ENCODE results near the gene ADSL.

ADSL gene

GRCh38 chr22:40412441-40412840 lies 66.1 kb downstream of the ADSL start:
- TF ChIP-seq CTCF (IDR thresholded peaks at IDR 0.05; ENCODE audit: low read depth, low read length) = no peak
- H3K4me3 ChIP-seq (ENCODE audit: low read depth, low read length) = no peak overlapping the region

- no peak overlapping the region for H3K4me3 ChIP-seq (ENCODE audit: low read depth, low read length)
- no peak for TF ChIP-seq CTCF (IDR thresholded peaks at IDR 0.05; ENCODE audit: low read depth, low read length)
These were observed 67.6 kb downstream of the ADSL start for GRCh38 chr22:40413873-40414272.

DNA sequence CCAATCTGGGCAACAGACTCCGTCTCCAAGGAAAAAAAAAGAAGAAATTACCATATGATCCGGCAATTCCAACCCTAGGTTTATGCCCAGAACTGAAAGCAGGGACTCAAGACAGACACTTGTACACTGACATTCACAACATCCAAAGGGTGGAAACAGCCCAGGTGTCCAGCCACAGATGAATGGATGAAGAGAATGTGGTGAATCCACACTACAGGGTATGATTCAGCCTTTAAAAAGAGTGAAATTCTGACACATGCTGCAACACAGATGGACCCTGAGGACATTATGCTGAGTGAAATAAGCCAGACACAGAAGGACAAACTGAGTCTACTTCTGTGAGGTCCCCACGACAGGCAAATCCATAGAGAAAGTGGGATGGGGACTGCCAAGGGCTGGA lies 68.0 kb downstream of the ADSL start:
- H3K4me3 ChIP-seq (ENCODE audit: low read depth, low read length) = no peak overlapping the region
- no peak for TF ChIP-seq CTCF (IDR thresholded peaks at IDR 0.05; ENCODE audit: low read depth, low read length)

GRCh38 chr22:40414838-40415505 lies 68.7 kb downstream of the ADSL start:
- no peak for TF ChIP-seq CTCF (IDR thresholded peaks at IDR 0.05; ENCODE audit: low read depth, low read length)
- H3K4me3 ChIP-seq (ENCODE audit: low read depth, low read length) = no peak overlapping the region

- no peak overlapping the region for H3K4me3 ChIP-seq (ENCODE audit: low read depth, low read length)
- TF ChIP-seq CTCF (IDR thresholded peaks at IDR 0.05; ENCODE audit: low read depth, low read length) = no peak
These were observed 69.4 kb downstream of the ADSL start for GRCh38 chr22:40415531-40416266.

GRCh38 chr22:40416267-40416570 lies 69.9 kb downstream of the ADSL start:
- TF ChIP-seq CTCF (IDR thresholded peaks at IDR 0.05; ENCODE audit: low read depth, low read length) = no peak
- no peak overlapping the region for H3K4me3 ChIP-seq (ENCODE audit: low read depth, low read length)

GRCh38 chr22:40416636-40417035 lies 70.3 kb downstream of the ADSL start:
- H3K4me3 ChIP-seq (ENCODE audit: low read depth, low read length) = no peak overlapping the region
- TF ChIP-seq CTCF (IDR thresholded peaks at IDR 0.05; ENCODE audit: low read depth, low read length) = no peak

Measured in WI38 (cell line).